ENCODE measurements around the gene KRTAP1-3.
"Not testable (repeated sequence)": the region's sequence is repeated elsewhere in the genome, so short reads cannot be mapped to it uniquely, and the experiment has no call there.

- not testable (repeated sequence) for TF ChIP-seq CTCF, POLR2A, POLR2AphosphoS5 (IDR thresholded peaks at IDR 0.05)
Observed at GRCh38 chr17:41034346-41034935, at the start of gene KRTAP1-3.

Measured in breast epithelium (tissue), 3 donors.